ENCODE measurements around the gene CLEC3A. TPM values are rescaled to one million over a fixed set of nuclear protein-coding genes. Genes with fewer than 3 reads are reported as not detected.

Gene CLEC3A
- total RNA-seq, 1 donor from 2014 or later = not detected

DNA sequence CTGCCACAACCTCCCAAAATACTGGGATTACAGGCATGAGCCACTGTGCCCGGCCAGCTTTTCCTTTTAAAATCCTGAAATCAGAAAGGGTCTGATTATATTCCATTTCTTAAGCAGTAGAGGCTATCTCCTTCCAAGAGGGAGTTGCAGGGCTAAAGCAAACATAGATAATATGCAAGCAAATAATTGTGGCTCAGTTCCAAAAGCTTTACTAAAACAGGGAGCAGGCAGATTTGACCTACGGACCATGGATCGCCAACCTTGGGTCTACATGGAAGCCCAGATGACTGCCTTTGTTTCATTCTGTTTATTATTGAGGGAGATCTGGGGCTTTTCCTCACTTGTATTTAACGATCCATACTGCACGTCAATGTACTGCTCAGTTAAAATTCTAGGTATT, 38.5 kb downstream of the CLEC3A start:
- no peak for TF ChIP-seq POLR2AphosphoS5 (IDR thresholded peaks at IDR 0.05; ENCODE audit: insufficient read depth in 1 of 2, low read depth in 1 of 2)
- TF ChIP-seq, protein P1, sequence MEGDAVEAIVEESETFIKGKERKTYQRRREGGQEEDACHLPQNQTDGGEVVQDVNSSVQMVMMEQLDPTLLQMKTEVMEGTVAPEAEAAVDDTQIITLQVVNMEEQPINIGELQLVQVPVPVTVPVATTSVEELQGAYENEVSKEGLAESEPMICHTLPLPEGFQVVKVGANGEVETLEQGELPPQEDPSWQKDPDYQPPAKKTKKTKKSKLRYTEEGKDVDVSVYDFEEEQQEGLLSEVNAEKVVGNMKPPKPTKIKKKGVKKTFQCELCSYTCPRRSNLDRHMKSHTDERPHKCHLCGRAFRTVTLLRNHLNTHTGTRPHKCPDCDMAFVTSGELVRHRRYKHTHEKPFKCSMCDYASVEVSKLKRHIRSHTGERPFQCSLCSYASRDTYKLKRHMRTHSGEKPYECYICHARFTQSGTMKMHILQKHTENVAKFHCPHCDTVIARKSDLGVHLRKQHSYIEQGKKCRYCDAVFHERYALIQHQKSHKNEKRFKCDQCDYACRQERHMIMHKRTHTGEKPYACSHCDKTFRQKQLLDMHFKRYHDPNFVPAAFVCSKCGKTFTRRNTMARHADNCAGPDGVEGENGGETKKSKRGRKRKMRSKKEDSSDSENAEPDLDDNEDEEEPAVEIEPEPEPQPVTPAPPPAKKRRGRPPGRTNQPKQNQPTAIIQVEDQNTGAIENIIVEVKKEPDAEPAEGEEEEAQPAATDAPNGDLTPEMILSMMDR (IDR thresholded peaks at IDR 0.05) = no peak
- no peak for TF ChIP-seq POLR2A (IDR thresholded peaks at IDR 0.05)
- Histone ChIP-seq H3K27ac (no peak overlapping the region), H3K9me3 (no peaks in the 10 kb centered on the region), H3K36me3 (no peaks in the 10 kb centered on the region), H3K27me3 (no peaks in the 10 kb centered on the region), H3K4me1 (no peaks in the 10 kb centered on the region), H3K4me3 (no peak overlapping the region)
- intact Hi-C loops (cut with DNase I) = no loop called here
- no peak for DNase-seq (ENCODE audit: extremely low spot score in 2 of 2)

DNA sequence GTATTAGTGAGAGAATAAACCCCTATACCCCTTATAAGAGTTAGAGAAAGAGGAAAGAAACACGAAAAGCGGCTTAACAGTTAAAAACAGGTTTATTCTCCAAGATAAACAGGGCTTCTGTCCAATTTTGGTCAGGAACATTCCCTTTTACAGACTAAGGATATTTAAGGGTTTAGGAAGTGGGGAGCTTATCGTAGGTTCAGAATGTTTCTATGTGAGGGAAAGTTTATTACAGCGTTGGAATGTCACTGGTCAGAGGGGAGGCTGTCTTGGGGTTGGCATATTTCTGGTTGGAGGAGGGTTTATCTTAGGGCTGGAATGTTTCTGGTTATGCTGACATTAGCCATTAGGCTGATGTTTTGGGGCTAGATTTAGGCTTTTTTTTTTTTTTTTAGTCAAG, 43.0 kb downstream of the CLEC3A start:
- DNase-seq (ENCODE audit: extremely low spot score in 2 of 2) = no peak
- Histone ChIP-seq H3K36me3 (no peaks in the 10 kb centered on the region), H3K4me3 (no peak overlapping the region), H3K27ac (no peak overlapping the region), H3K27me3 (no peaks in the 10 kb centered on the region), H3K4me1 (no peaks in the 10 kb centered on the region), H3K9me3 (no peaks in the 10 kb centered on the region)
- intact Hi-C loops (cut with DNase I) = no loop called here
- TF ChIP-seq, protein P1 (IDR thresholded peaks at IDR 0.05) = no peak
- no peak for TF ChIP-seq POLR2AphosphoS5 (IDR thresholded peaks at IDR 0.05; ENCODE audit: insufficient read depth in 1 of 2, low read depth in 1 of 2)
- TF ChIP-seq POLR2A (IDR thresholded peaks at IDR 0.05) = no peak

DNA sequence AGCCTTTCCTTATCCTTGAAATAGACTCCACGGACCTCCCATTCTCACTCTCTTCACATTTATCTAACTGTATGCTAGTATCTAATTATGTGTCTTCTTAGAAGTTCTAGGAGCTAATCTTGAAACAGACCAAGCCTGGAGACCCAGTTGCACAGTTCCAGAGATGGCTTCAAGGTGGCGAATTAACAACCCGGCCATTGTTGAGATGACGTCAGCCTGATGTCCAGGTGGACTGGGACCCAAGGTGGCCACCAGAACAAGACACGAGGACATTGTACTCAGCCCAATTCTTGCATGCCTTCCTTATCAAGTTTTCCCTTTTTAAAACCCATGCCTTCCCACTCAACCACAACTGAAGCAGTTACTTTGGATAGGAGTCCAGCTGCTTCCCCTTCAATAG, 47.6 kb downstream of the CLEC3A start:
- intact Hi-C loops (cut with DNase I) = no loop called here
- H3K27ac ChIP-seq = no peak overlapping the region
- H3K27me3 ChIP-seq = no peaks in the 10 kb centered on the region
- no peak for TF ChIP-seq POLR2AphosphoS5 (IDR thresholded peaks at IDR 0.05; ENCODE audit: insufficient read depth in 1 of 2, low read depth in 1 of 2)
- no peak for TF ChIP-seq POLR2A (IDR thresholded peaks at IDR 0.05)
- TF ChIP-seq, protein P1 (IDR thresholded peaks at IDR 0.05) = no peak
- no peaks in the 10 kb centered on the region for H3K36me3 ChIP-seq
- H3K9me3 ChIP-seq = no peaks in the 10 kb centered on the region
- no peak overlapping the region for H3K4me3 ChIP-seq
- H3K4me1 ChIP-seq = no peaks in the 10 kb centered on the region
- no peak for DNase-seq (ENCODE audit: extremely low spot score in 2 of 2)

DNA sequence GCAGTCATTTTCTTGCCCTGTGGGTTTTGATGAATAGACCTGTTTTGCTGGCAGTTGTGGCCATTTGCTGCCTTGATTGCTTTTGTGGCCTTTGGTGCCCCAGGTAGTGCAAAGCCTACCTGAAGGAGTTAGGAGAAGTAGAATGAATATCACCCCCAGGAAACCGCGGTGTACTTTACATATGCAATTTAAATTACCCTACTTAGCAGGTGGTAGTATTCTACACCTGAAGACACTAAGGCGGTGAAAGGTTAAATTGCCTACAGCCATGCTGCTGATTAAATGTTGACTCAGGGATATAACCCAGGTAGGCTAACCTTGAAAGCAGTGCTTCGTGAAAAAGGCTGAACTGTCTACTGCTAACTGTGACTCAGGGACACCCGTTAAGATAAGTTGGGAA, 49.9 kb downstream of the CLEC3A start:
- Histone ChIP-seq H3K4me1 (no peaks in the 10 kb centered on the region), H3K4me3 (no peak overlapping the region), H3K36me3 (no peaks in the 10 kb centered on the region), H3K9me3 (no peaks in the 10 kb centered on the region), H3K27me3 (no peaks in the 10 kb centered on the region), H3K27ac (no peak overlapping the region)
- no peak for DNase-seq (ENCODE audit: extremely low spot score in 2 of 2)
- TF ChIP-seq POLR2AphosphoS5 (IDR thresholded peaks at IDR 0.05; ENCODE audit: insufficient read depth in 1 of 2, low read depth in 1 of 2) (no peak), POLR2A (IDR thresholded peaks at IDR 0.05) (no peak)
- TF ChIP-seq, protein P1 (IDR thresholded peaks at IDR 0.05) = no peak
- intact Hi-C loops (cut with DNase I) = no loop called here

DNA sequence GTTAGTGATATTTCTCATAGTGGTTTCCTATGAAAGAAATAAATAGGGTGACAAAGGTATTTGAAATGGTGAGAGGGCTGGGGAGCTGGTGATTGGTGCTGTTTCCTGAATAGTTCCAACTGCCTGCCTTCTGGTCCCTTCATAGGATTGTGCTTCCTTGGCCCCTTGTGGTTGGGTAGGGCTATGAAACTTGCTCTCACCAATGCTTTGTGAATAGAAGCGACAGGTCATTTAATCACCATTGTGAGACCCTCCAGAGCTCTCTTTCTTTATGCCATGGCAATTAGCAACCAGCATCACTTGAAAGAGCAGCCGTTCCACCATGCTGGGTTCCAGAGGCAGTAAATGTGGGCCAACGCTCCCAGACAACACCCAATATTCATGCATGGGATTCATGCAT, 53.5 kb downstream of the CLEC3A start:
- Histone ChIP-seq H3K4me3 (no peak overlapping the region), H3K27ac (no peak overlapping the region), H3K36me3 (no peaks in the 10 kb centered on the region), H3K9me3 (no peaks in the 10 kb centered on the region), H3K27me3 (no peaks in the 10 kb centered on the region), H3K4me1 (no peaks in the 10 kb centered on the region)
- no peak for DNase-seq (ENCODE audit: extremely low spot score in 2 of 2)
- intact Hi-C loops (cut with DNase I) = no loop called here
- TF ChIP-seq POLR2A (IDR thresholded peaks at IDR 0.05) = no peak
- TF ChIP-seq POLR2AphosphoS5 (IDR thresholded peaks at IDR 0.05; ENCODE audit: insufficient read depth in 1 of 2, low read depth in 1 of 2) = no peak
- TF ChIP-seq, protein P1 (IDR thresholded peaks at IDR 0.05) = no peak

All from vagina (tissue), 2 donors.